ENCODE data around the gene SDCCAG8.
A peak's percentile ranks its signal among the peaks of the same experiment; 100 is the strongest.

The SDCCAG8 gene

GRCh38 chr1:243394601-243395464 lies 139.0 kb downstream of the SDCCAG8 start:
- no peak for DNase-seq

- no peak for DNase-seq
These were observed 140.6 kb downstream of the SDCCAG8 start for GRCh38 chr1:243396424-243396823.

GRCh38 chr1:243396876-243397275 lies 141.0 kb downstream of the SDCCAG8 start:
- no peak for DNase-seq

- DNase-seq: no peak
These were observed 141.9 kb downstream of the SDCCAG8 start for GRCh38 chr1:243397613-243398321.

- no peak for DNase-seq
These were observed 143.8 kb downstream of the SDCCAG8 start for GRCh38 chr1:243399561-243400155.

- no peak for DNase-seq
These were observed 147.0 kb downstream of the SDCCAG8 start for GRCh38 chr1:243402868-243403267.

- DNase-seq: no peak
These were observed 150.6 kb downstream of the SDCCAG8 start for GRCh38 chr1:243406424-243406823.

GRCh38 chr1:243407284-243408018 lies 151.6 kb downstream of the SDCCAG8 start:
- no peak for DNase-seq

- DNase-seq: no peak
These were observed 152.6 kb downstream of the SDCCAG8 start for GRCh38 chr1:243408479-243408878.

GRCh38 chr1:243409284-243409683 lies 153.4 kb downstream of the SDCCAG8 start:
- no peak for DNase-seq

- no peak for DNase-seq
These were observed 155.6 kb downstream of the SDCCAG8 start for GRCh38 chr1:243411472-243411871.

- no peak for DNase-seq
These were observed 157.8 kb downstream of the SDCCAG8 start for GRCh38 chr1:243413431-243414151.

- no peak for DNase-seq
These were observed 158.3 kb downstream of the SDCCAG8 start for GRCh38 chr1:243414152-243414494.

GRCh38 chr1:243415663-243416408 lies 160.0 kb downstream of the SDCCAG8 start:
- peak; percentile 11 for DNase-seq

GRCh38 chr1:243416495-243416894 lies 160.7 kb downstream of the SDCCAG8 start:
- DNase-seq: no peak

GRCh38 chr1:243420016-243420945 lies 164.4 kb downstream of the SDCCAG8 start:
- no peak for DNase-seq

- DNase-seq: no peak
These were observed 165.3 kb downstream of the SDCCAG8 start for GRCh38 chr1:243420946-243421685.

- DNase-seq: peak; percentile 48
These were observed 165.9 kb downstream of the SDCCAG8 start for GRCh38 chr1:243421784-243422183.

- no peak for DNase-seq
These were observed 166.5 kb downstream of the SDCCAG8 start for GRCh38 chr1:243422362-243422761.

GRCh38 chr1:243428084-243428483 lies 172.2 kb downstream of the SDCCAG8 start:
- DNase-seq: no peak
